K562 (cell line): ENCODE data around the gene ISOC1. TPM values are rescaled to one million over a fixed set of nuclear protein-coding genes. Genes with fewer than 3 reads are reported as not detected.

Experiments used
- ATAC-seq: fragments of 200-7000 bp; cut with Tn5 transposase; 3 replicates; pipeline ENCODE4 v1.9.1; 2020; ENCODE audit warnings: moderate library complexity
- BruUV-seq: library from RNA; stranded (reverse); fragments of 400-500 nt; replicated peaks from 2 replicates; lab custom pipeline; 2021; lab: Mats Ljungman, UMichigan
- CTCF ChIA-PET: fragments of 300-600 bp; formaldehyde crosslinking; extraction: SDS; loops from one replicate; lab custom pipeline; 2021; ENCODE audit warnings: low intra/inter-chr PET ratio; lab: Yijun Ruan, JAX
- POLR2A ChIA-PET: fragments of 300-600, 350-650 bp; sonication (Branson Sonifier 250); formaldehyde crosslinking; extraction: SDS; loops from one replicate; lab custom pipeline; 2021; ENCODE audit warnings: antibody characterized with exemption, inconsistent platforms; lab: Yijun Ruan, JAX
- DNase-seq, 4 experiments: peaks; one replicate each; pipeline versions ENCODE4 v3.0.0 to v3.0.0-alpha.2; 2011 to 2018; ENCODE audit warnings: low spot score in 3 of 4, mixed read lengths in 3 of 4; ENCODE audit errors: extremely low read depth in 1 of 4
- FAIRE-seq: peaks from 2 replicates; lab custom pipeline; 2011; peaks lifted over from hg19 to GRCh38; lab: Jason Lieb, UNC
- H2AFZ ChIP-seq: 2 replicates; pipeline ENCODE4 v1.6.0; 2011; ENCODE audit warnings: low read depth, low read length, control low read depth, inconsistent platforms
- H3K27ac ChIP-seq: fragments of 200-600 bp; 3 replicates; pipeline ENCODE4 v1.8.0; 2011; ENCODE audit warnings: low read depth, mild to moderate bottlenecking, control low read depth, inconsistent platforms, low read length, moderate library complexity, mixed read lengths; ENCODE audit errors: extremely low read depth
- H3K27me3 ChIP-seq, 2 experiments: fragments of 300-600 bp in 1 of 2; 2 replicates in 1 of 2; 3 replicates in 1 of 2; pipeline versions ENCODE4 v1.6.0 to v1.8.0; 2011; ENCODE audit warnings: inconsistent platforms in 2 of 2, low read length in 2 of 2, mild to moderate bottlenecking in 1 of 2, mixed read lengths in 1 of 2, moderate library complexity in 1 of 2; ENCODE audit not compliant: control insufficient read depth in 2 of 2, insufficient read depth in 2 of 2
- H3K36me3 ChIP-seq: fragments of 300-600 bp; 3 replicates; pipeline ENCODE4 v1.8.0; 2011; ENCODE audit warnings: mild to moderate bottlenecking, low read length, inconsistent platforms; ENCODE audit not compliant: control insufficient read depth, insufficient read depth
- H3K4me1 ChIP-seq, 2 experiments: fragments of 200-600 bp in 1 of 2; replicated peaks in 1 of 2; 2 replicates in 1 of 2; 3 replicates in 1 of 2; pipeline versions ENCODE4 v1.5.1 to v1.8.0; 2011; ENCODE audit warnings: inconsistent platforms in 2 of 2, low read length in 2 of 2, mild to moderate bottlenecking in 1 of 2, mixed read lengths in 1 of 2, moderate library complexity in 1 of 2; ENCODE audit not compliant: control insufficient read depth in 2 of 2, insufficient read depth in 2 of 2
- H3K4me2 ChIP-seq: 2 replicates; pipeline ENCODE4 v1.6.1; 2011; ENCODE audit warnings: low read length, control low read depth, inconsistent platforms, mixed read lengths; ENCODE audit not compliant: insufficient read depth
- H3K4me3 ChIP-seq: fragments of 200-600 bp; sonication (generic), shearing (Covaris generic); 2 replicates; pipeline ENCODE4 v1.5.1; 2016; ENCODE audit warnings: control low read depth, inconsistent platforms
- H3K79me2 ChIP-seq: fragments of 200-600 bp; 3 replicates; pipeline ENCODE4 v1.8.0; 2011; ENCODE audit warnings: low read length, inconsistent platforms; ENCODE audit not compliant: control insufficient read depth, insufficient read depth
- H3K9ac ChIP-seq, 2 experiments: 2 replicates each; pipeline versions ENCODE4 v1.6.0 to v1.6.1; 2011; ENCODE audit warnings: low read depth in 2 of 2, low read length in 2 of 2, control low read depth in 1 of 2, inconsistent platforms in 1 of 2, mild to moderate bottlenecking in 1 of 2, mixed read lengths in 1 of 2; ENCODE audit not compliant: insufficient read depth in 1 of 2
- H3K9me1 ChIP-seq: one replicate; pipeline ENCODE4 v1.6.0; 2011; ENCODE audit warnings: inconsistent platforms, mild to moderate bottlenecking, low read length, moderate library complexity; ENCODE audit not compliant: control insufficient read depth, insufficient read depth
- H3K9me3 ChIP-seq: replicated peaks from 2 replicates; pipeline ENCODE4 v1.5.1; 2011; ENCODE audit warnings: low read depth, low read length, inconsistent platforms; ENCODE audit not compliant: control insufficient read depth, insufficient read depth
- H4K20me1 ChIP-seq: replicated peaks from 2 replicates; pipeline ENCODE4 v1.6.1; 2011; ENCODE audit warnings: low read length, inconsistent platforms, mixed read lengths; ENCODE audit not compliant: control insufficient read depth, insufficient read depth
- E2F8 ChIP-seq: fragments of 450-650 bp; IDR thresholded peaks from 2 replicates; pipeline ENCODE4 v1.7.1; 2018; ENCODE audit warnings: mild to moderate bottlenecking, low read depth; ENCODE audit not compliant: partially characterized antibody
- GABPB2 ChIP-seq: fragments of 250-450 bp; sonication (Bioruptor Pico); conservative IDR thresholded peaks from 2 replicates; pipeline ENCODE4 v1.5.1; 2021; ENCODE audit warnings: mild to moderate bottlenecking
- GTF3C2 ChIP-seq: IDR thresholded peaks from 3 replicates; pipeline ENCODE4 v1.6.1; 2011; ENCODE audit warnings: borderline replicate concordance, mild to moderate bottlenecking, moderate library complexity; ENCODE audit not compliant: insufficient read length; ENCODE audit errors: extremely low read depth
- TCF15 ChIP-seq: fragments of 250-450 bp; sonication (Bioruptor Pico); IDR thresholded peaks from 2 replicates; pipeline ENCODE4 v1.8.0; 2022; ENCODE audit warnings: moderate library complexity, mild to moderate bottlenecking, inconsistent platforms
- YBX1 ChIP-seq: fragments of 450-650 bp; IDR thresholded peaks from 2 replicates; pipeline ENCODE4 v1.7.1; 2016; ENCODE audit warnings: mild to moderate bottlenecking
- ZNF589 ChIP-seq: fragments of 200-800 bp; sonication (Bioruptor generic); IDR thresholded peaks from 2 replicates; pipeline ENCODE4 v1.6.1; 2016; ENCODE audit warnings: low read depth, missing genetic modification characterization, missing compliant biosample characterization
- ZNF592 ChIP-seq: fragments of 450-650 bp; IDR thresholded peaks from 2 replicates; pipeline ENCODE4 v1.6.1; 2017; ENCODE audit warnings: antibody characterized with exemption, mild to moderate bottlenecking
- WGBS: fragments of 100-300 bp; shearing (Covaris generic); methylation state at CpG from one replicate; pipeline ENCODE4 v1.1.6; 2016; ENCODE audit warnings: low coverage, mixed read lengths; ENCODE audit not compliant: insufficient coverage; ENCODE audit errors: missing lambda C conversion rate; 5-methylcytosine and 5-hydroxymethylcytosine counted together
- in situ Hi-C: fragments of 300-500 bp; cut with MboI; formaldehyde crosslinking; loops from 4 replicates; pipeline ENCODE4 v1.15.0; 2018; ENCODE audit warnings: inconsistent platforms, mixed read lengths
- intact Hi-C: fragments of 100-400 bp; cut with micrococcal nuclease; formaldehyde crosslinking; loops from 2 replicates; pipeline ENCODE4 v1.14.2; 2022
- polyA plus RNA-seq, 8 experiments: library from polyadenylated mRNA; depleted of rRNA in 4 of 8; stranded (reverse) in 5 of 8; unstranded in 3 of 8; fragments of >200 nt; fragmentation: Nextera tagmentation in 2 of 8; fragmentation: Illumina TruSeq in 1 of 8; extraction: Ambion mirVana in 2 of 8; extraction: Trizol in 1 of 8; gene quantifications; 2 replicates each; pipeline versions ENCODE4 v1.2.1 to v1.2.3, GENCODE V29; 2011 to 2014; ENCODE audit warnings: inconsistent platforms in 1 of 8, missing spikeins in 1 of 8
- total RNA-seq, 7 experiments: library from RNA; depleted of rRNA in 6 of 7; stranded (reverse); fragments of >200 nt in 6 of 7; fragmentation: Illumina TruSeq in 2 of 7; extraction: Trizol in 2 of 7; gene quantifications; 2 replicates each; pipeline versions ENCODE4 v1.2.1 to v1.2.3, GENCODE V29; 2011 to 2021; ENCODE audit warnings: low replicate concordance in 1 of 7

The ISOC1 gene
- total and polyA plus RNA-seq, 9 of the 15 experiments (the other 6 are each of a cell fraction or from before 2014, with no cell fraction given), result 14.0 to 67.9 (median 51.3) TPM

- no peak overlapping the region for H3K9ac ChIP-seq
- DNase-seq, result no peak
- TF ChIP-seq ZNF592, result no peak
- TF ChIP-seq ZNF589 (CRISPR knock-in tag), result no peak
- no peak for TF ChIP-seq YBX1
- TF ChIP-seq GTF3C2, result no peak
- no peak for TF ChIP-seq E2F8
- no peak for TF ChIP-seq TCF15 (CRISPR knock-in tag)
- no peak for TF ChIP-seq GABPB2
- TF ChIP-seq, all 486 proteins: peak for 0
- in situ Hi-C loops (no loop called here), intact Hi-C loops (no loop called here)
- POLR2A ChIA-PET, result interaction anchor here (1.0 kb wide), 1 partner anchor 9 kb away, joined by 6 read pairs; no protein-coding TSS in a partner anchor
- CTCF ChIA-PET, result no interaction called here
- H2AFZ ChIP-seq, result no peak overlapping the region
- peaks cover 5% of the 10 kb centered on the region; the same call in 1 of the 3 replicates for H3K36me3 ChIP-seq
- H3K4me2 ChIP-seq, result no peak overlapping the region
- H3K4me3 ChIP-seq, result no peak overlapping the region
- ATAC-seq (no peak), FAIRE-seq (no peak)
- H3K79me2 ChIP-seq, result no peaks in the 10 kb centered on the region
- H3K4me1 ChIP-seq, result no peaks in the 10 kb centered on the region
- no peaks in the 10 kb centered on the region for H4K20me1 ChIP-seq
- no peaks in the 10 kb centered on the region for H3K27me3 ChIP-seq
- no TSS peak for BruUV-seq
- no peak overlapping the region for H3K27ac ChIP-seq
- no peaks in the 10 kb centered on the region for H3K9me3 ChIP-seq
- WGBS, result 56% methylated on average over 3 of the region's 3 CpGs
- H3K9me1 ChIP-seq, result no peaks in the 10 kb centered on the region
Observed at GRCh38 chr5:129120158-129120581, 25.6 kb downstream of the ISOC1 start.
